ENCODE data around the gene WNT5B. TPM values are rescaled to one million over a fixed set of nuclear protein-coding genes. Genes with fewer than 3 reads are reported as not detected.

The WNT5B gene
- total and polyA plus RNA-seq, 2 of the 8 experiments (the other 6 are each of a cell fraction or from before 2014, with no cell fraction given) = 0.91 to 1.2 TPM

DNA sequence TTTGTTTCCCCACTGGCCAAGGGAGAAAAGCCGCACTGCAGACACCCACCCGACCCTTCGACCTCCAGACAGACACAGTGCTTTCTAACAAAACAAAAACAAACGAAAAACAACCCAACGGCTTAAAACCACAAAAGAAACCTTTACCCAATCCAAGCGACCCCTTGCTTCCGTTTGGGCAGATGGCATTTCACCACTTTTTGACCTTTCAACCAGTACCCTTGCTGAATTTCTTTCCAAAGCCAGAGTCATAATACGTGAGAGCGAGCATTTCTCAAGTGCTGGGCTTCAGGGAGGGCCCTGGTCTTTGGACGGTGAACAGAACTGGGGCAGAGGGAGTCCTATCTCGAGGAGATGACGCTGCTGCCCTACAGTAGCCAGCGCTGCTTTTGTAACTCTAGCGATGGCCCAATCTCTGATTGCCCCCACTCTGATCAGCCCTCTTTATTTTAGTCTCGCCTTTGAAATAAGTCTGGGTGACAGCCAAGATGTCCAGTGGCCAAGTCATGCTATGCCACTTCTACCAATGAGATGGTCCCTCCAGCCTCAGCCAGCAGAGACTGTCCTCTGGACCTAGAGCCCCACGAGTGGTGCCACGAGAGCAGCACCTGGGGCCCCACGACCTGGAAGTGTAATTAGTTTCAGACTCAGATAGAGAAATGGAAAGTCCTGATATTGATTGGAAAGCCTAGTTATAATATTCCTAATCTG lies 40.0 kb downstream of the WNT5B start (continued):
- TF ChIP-seq CHD2 (IDR thresholded peaks at IDR 0.05; ENCODE audit: low read length) = no peak

Measured in H1 (cell line).